ENCODE results near the gene PTK7.
"Not testable (repeated sequence)": the region's sequence is repeated elsewhere in the genome, so short reads cannot be mapped to it uniquely, and the experiment has no call there.

PTK7 gene

DNA sequence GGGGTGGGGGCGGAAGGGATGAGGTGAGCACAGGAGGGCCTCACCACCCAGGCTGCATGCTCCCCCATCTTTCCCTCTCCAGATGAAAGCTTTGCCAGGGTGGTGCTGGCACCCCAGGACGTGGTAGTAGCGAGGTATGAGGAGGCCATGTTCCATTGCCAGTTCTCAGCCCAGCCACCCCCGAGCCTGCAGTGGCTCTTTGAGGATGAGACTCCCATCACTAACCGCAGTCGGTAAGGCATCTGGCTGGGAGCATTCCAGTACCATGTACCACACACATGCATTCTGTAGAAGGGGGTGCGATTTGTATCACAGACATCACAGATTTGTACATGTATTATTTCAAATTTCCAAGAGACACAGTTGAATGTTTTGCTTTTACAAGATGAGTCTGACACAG is 54.3 kb downstream of the PTK7 start:
- TF ChIP-seq, protein P1, sequence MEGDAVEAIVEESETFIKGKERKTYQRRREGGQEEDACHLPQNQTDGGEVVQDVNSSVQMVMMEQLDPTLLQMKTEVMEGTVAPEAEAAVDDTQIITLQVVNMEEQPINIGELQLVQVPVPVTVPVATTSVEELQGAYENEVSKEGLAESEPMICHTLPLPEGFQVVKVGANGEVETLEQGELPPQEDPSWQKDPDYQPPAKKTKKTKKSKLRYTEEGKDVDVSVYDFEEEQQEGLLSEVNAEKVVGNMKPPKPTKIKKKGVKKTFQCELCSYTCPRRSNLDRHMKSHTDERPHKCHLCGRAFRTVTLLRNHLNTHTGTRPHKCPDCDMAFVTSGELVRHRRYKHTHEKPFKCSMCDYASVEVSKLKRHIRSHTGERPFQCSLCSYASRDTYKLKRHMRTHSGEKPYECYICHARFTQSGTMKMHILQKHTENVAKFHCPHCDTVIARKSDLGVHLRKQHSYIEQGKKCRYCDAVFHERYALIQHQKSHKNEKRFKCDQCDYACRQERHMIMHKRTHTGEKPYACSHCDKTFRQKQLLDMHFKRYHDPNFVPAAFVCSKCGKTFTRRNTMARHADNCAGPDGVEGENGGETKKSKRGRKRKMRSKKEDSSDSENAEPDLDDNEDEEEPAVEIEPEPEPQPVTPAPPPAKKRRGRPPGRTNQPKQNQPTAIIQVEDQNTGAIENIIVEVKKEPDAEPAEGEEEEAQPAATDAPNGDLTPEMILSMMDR (IDR thresholded peaks at IDR 0.05; ENCODE audit: low read depth, low read length, missing control alignments), result no peak
- Histone ChIP-seq H3K27ac (no peak overlapping the region), H3K4me3 (ENCODE audit: low read depth, low read length) (no peak overlapping the region), H3K27me3 (replicated peaks) (no peaks in the 10 kb centered on the region), H3K36me3 (replicated peaks) (peaks cover 9% of the 10 kb centered on the region)
- DNase-seq, result no peak
- in situ Hi-C loops (cut with HindIII; ENCODE audit: low pct_ligation_motif_present, low sequenced_read_pairs), result no loop called here

DNA sequence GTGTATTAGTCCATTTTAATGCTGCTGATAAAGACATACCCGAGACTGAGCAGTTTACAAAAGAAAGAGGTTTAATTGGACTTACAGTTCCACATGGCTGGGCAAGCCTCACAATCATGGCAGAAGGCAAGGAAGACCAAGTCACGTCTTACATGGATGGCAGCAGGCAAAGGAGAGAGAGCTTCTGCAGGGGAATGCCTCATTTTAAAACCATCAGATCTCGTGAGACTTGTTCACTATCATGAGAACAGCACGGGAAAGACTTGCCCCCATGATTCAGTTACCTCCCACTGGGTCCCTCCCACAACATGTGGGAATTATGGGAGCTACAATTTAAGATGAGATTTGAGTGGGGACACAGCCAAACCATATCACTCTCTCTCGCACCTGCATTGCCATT is 55.3 kb downstream of the PTK7 start:
- H3K27ac ChIP-seq; H3K4me3 ChIP-seq (ENCODE audit: low read depth, low read length); DNase-seq; H3K36me3 ChIP-seq (replicated peaks); in situ Hi-C loops (cut with HindIII; ENCODE audit: low pct_ligation_motif_present, low sequenced_read_pairs); H3K27me3 ChIP-seq (replicated peaks): not testable (repeated sequence)

GRCh38 chr6:43138267-43138666 is 62.2 kb downstream of the PTK7 start:
- no peak for DNase-seq
- no peaks in the 10 kb centered on the region for H3K36me3 ChIP-seq (replicated peaks)
- in situ Hi-C loops (cut with HindIII; ENCODE audit: low pct_ligation_motif_present, low sequenced_read_pairs), result no loop called here
- TF ChIP-seq, protein P1 (IDR thresholded peaks at IDR 0.05; ENCODE audit: low read depth, low read length, missing control alignments), result no peak
- no peak overlapping the region for H3K4me3 ChIP-seq (ENCODE audit: low read depth, low read length)
- no peak overlapping the region for H3K27ac ChIP-seq
- H3K27me3 ChIP-seq (replicated peaks), result no peaks in the 10 kb centered on the region

DNA sequence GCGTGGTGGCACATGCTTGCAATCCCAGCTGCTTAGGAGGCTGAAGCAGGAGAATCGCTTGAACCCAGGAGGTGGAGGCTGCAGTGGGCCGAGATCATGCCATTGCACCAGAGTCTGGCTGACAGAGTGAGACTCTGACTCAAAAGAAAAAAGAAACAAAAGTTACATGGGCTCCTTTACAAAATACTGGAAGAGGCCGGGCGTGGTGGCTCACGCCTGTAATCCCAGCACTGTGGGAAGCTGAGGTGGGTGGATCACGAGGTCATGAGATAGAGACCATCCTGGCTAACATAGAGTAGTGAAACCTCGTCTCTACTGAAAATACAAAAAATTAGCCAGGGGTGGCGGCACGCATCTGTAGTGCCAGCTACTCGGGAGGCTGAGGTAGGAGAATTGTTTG is 63.9 kb downstream of the PTK7 start:
- H3K36me3 ChIP-seq (replicated peaks); H3K4me3 ChIP-seq (ENCODE audit: low read depth, low read length); H3K27me3 ChIP-seq (replicated peaks); in situ Hi-C loops (cut with HindIII; ENCODE audit: low pct_ligation_motif_present, low sequenced_read_pairs); H3K27ac ChIP-seq; DNase-seq: not testable (repeated sequence)

DNA sequence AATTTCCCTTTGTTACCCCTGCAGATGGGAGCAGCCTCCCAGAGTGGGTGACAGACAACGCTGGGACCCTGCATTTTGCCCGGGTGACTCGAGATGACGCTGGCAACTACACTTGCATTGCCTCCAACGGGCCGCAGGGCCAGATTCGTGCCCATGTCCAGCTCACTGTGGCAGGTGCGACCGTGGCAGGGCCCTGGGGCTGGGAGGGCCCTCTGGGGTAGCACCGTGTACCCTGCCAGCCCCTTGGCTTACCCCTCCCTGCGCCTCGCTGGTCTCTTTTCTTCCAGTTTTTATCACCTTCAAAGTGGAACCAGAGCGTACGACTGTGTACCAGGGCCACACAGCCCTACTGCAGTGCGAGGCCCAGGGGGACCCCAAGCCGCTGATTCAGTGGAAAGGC is 65.5 kb downstream of the PTK7 start:
- in situ Hi-C loops (cut with HindIII; ENCODE audit: low pct_ligation_motif_present, low sequenced_read_pairs), result no loop called here
- DNase-seq, result no peak
- Histone ChIP-seq H3K36me3 (replicated peaks) (peaks cover 13% of the 10 kb centered on the region), H3K27ac (no peak overlapping the region), H3K27me3 (replicated peaks) (no peaks in the 10 kb centered on the region), H3K4me3 (ENCODE audit: low read depth, low read length) (no peak overlapping the region)
- TF ChIP-seq, protein P1 (IDR thresholded peaks at IDR 0.05; ENCODE audit: low read depth, low read length, missing control alignments), result no peak

DNA sequence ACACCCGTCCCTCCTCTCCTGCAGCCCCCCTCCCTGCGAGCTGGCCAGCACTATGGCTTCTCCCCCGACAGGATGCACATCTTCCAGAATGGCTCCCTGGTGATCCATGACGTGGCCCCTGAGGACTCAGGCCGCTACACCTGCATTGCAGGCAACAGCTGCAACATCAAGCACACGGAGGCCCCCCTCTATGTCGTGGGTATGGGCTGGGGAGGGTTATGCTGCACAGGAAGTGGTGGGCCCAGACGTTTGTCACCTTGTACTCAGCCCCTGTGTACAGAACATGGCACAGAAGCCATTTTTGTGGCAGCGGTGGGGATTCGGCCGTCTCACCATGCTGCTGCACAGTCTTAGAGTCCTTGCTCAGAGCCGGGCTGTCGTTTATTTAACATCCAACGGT is 66.0 kb downstream of the PTK7 start:
- in situ Hi-C loops (cut with HindIII; ENCODE audit: low pct_ligation_motif_present, low sequenced_read_pairs), result no loop called here
- H3K27me3 ChIP-seq (replicated peaks), result no peaks in the 10 kb centered on the region
- DNase-seq, result no peak
- TF ChIP-seq, protein P1 (IDR thresholded peaks at IDR 0.05; ENCODE audit: low read depth, low read length, missing control alignments), result no peak
- H3K27ac ChIP-seq, result no peak overlapping the region
- peaks cover 13% of the 10 kb centered on the region for H3K36me3 ChIP-seq (replicated peaks)
- H3K4me3 ChIP-seq (ENCODE audit: low read depth, low read length), result no peak overlapping the region

- H3K4me3 ChIP-seq (ENCODE audit: low read depth, low read length), result no peak overlapping the region
- DNase-seq, result peak; percentile 80
- H3K27me3 ChIP-seq (replicated peaks), result no peaks in the 10 kb centered on the region
- no peak overlapping the region for H3K27ac ChIP-seq
- TF ChIP-seq, protein P1 (IDR thresholded peaks at IDR 0.05; ENCODE audit: low read depth, low read length, missing control alignments), result peak; percentile 99
- in situ Hi-C loops (cut with HindIII; ENCODE audit: low pct_ligation_motif_present, low sequenced_read_pairs), result no loop called here
- H3K36me3 ChIP-seq (replicated peaks), result peaks cover 13% of the 10 kb centered on the region
These were observed 67.4 kb downstream of the PTK7 start for GRCh38 chr6:43143235-43144128.

Measured in brain microvascular endothelial cell (primary cell).